OCI-LY1 (cell line): ENCODE results near the gene LRP10.

Experiments
- EZH2 ChIP-seq: fragments of 200-600 bp; sonication (generic), shearing (Covaris generic); IDR thresholded peaks from 2 replicates; pipeline ENCODE4 v1.8.0; 2017; ENCODE audit warnings: borderline replicate concordance, mixed run types, mild to moderate bottlenecking, antibody characterized with exemption, low read length, moderate library complexity, mixed read lengths
- TF ChIP-seq, protein P1 (sequence below): fragments of 200-600 bp; sonication (generic), shearing (Covaris generic); IDR thresholded peaks from 2 replicates; pipeline ENCODE4 v1.5.1; 2017; ENCODE audit warnings: mild to moderate bottlenecking, antibody characterized with exemption, low read length, moderate library complexity, mixed read lengths

DNA sequence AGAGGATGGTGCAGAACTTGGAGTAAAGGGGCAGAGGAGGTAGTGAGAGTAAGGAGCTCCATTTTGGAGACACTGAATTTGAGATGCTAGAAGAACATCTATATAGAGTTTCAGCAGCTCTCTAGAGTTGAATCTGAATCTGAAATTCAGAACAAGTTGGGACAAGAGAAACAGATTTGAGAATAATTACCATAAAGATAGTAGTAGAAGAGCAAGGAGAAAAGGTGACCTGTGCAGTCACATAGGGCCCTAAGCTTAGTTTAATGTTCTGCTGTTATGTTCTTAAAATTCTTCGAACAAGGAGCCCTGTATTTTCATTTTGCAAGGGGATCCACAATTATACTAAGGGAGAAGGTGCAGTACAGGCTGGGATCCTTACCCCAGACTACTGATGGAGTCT is 18.9 kb downstream of the LRP10 start:
- TF ChIP-seq, protein P1, sequence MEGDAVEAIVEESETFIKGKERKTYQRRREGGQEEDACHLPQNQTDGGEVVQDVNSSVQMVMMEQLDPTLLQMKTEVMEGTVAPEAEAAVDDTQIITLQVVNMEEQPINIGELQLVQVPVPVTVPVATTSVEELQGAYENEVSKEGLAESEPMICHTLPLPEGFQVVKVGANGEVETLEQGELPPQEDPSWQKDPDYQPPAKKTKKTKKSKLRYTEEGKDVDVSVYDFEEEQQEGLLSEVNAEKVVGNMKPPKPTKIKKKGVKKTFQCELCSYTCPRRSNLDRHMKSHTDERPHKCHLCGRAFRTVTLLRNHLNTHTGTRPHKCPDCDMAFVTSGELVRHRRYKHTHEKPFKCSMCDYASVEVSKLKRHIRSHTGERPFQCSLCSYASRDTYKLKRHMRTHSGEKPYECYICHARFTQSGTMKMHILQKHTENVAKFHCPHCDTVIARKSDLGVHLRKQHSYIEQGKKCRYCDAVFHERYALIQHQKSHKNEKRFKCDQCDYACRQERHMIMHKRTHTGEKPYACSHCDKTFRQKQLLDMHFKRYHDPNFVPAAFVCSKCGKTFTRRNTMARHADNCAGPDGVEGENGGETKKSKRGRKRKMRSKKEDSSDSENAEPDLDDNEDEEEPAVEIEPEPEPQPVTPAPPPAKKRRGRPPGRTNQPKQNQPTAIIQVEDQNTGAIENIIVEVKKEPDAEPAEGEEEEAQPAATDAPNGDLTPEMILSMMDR = no peak
- TF ChIP-seq EZH2 = no peak
